ENCODE results near the gene TAB3.
"Not testable (repeated sequence)": the region's sequence is repeated elsewhere in the genome, so short reads cannot be mapped to it uniquely, and the experiment has no call there.

The TAB3 gene

DNA sequence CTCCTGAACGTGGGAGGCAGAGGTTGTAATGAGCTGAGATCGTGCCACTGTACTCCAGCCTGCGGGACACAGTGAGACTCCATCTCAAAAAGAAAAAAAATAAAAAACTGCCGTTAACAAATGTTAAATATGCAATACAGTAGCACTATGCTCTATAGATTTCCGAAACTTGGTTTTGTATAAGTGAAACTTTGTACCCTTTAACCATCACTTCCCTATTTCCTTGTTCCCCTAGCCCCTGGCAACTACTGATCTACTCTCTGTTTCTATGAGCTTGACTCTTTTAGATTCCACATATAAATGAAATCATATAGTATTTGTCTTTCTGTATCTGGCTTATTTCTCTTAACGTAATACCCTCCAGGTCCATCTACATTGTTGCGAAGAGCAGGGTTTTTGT, 74.1 kb downstream of the TAB3 start:
- no peak for DNase-seq (ENCODE audit: low spot score in 2 of 2)
- Mint-ChIP-seq H3K4me1 (no peaks in the 10 kb centered on the region), H3K4me3 (no peak overlapping the region), H3K9me3 (no peaks in the 10 kb centered on the region), H3K27ac (no peak overlapping the region), H3K36me3 (no peaks in the 10 kb centered on the region)
- ATAC-seq = no peak

DNA sequence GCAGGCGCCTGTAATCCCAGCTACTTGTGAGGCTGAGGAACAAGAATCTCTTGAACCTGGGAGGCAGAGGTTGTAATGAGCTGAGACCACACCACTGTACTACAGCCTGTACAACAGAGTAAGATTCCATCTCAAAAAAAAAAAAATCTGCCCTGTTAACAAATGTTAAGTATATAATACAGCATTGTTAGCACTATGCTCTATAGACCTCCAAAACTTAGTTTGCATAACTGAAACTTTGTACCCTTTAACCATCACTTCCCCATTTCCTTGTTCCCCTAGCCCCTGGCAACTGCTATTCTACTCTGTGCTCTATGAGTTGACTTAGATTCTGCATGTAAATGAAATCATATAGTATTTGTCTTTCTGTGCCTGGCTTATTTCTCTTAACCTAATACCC, 76.7 kb downstream of the TAB3 start:
- no peak overlapping the region for H3K4me3 Mint-ChIP-seq
- H3K9me3 Mint-ChIP-seq = no peaks in the 10 kb centered on the region
- DNase-seq (ENCODE audit: low spot score in 2 of 2) (no peak), ATAC-seq (no peak)
- no peak overlapping the region for H3K27ac Mint-ChIP-seq
- no peaks in the 10 kb centered on the region for H3K4me1 Mint-ChIP-seq
- H3K36me3 Mint-ChIP-seq = no peaks in the 10 kb centered on the region

DNA sequence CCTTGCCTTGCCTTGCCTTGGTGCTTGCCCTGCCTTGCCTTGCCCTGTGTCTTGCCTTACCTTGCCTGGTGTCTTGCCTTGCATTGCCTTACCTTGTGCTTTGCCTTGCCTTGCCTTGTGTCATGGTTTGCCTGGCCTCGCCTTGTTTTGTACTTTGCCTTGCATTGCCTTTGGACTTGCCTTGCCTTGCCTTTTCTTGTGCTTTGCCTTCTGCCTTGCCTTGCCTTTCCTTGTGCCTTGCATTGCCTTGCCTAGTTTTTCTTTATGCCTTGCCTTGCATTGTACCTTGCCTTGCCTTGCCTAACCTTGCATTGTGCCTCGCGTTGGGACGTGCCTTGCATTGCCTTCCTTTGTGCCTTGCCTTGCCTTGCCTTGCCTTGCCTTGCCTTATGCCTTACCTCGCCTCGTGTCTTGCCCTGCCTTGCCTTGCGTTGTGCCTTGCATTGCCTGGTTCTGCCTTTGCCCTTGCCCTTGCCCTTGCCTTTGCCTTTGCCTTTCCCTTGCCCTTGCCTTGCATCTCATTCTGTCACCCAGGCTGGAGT, 82.8 kb downstream of the TAB3 start:
- Mint-ChIP-seq H3K36me3 (no peaks in the 10 kb centered on the region), H3K4me3 (no peak overlapping the region), H3K27ac (no peak overlapping the region), H3K9me3 (no peaks in the 10 kb centered on the region), H3K4me1 (no peaks in the 10 kb centered on the region)
- no peak for ATAC-seq
- DNase-seq (ENCODE audit: low spot score in 2 of 2) = no peak

DNA sequence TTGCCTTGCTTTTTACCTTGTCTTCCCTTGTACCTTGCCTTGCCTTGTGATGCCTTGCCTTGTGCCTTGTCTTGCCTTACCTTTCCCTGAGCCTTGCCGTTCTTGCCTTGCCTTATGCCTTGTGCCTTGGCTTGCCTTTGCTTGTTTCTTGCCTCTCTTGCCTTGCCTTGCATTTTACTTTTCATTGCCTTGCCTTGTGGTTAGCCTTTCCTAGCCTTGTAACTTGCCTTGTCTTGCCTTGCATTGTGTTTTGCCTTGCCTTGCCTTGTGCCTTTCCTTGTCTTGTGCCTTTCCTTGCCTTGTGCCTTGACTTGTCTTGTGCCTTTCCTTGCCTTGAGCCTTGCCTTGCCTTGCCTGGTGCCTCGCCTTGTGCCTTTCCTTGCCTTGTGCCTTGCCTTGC, 84.6 kb downstream of the TAB3 start:
- Mint-ChIP-seq H3K9me3 (no peaks in the 10 kb centered on the region), H3K4me1 (no peaks in the 10 kb centered on the region), H3K4me3 (no peak overlapping the region), H3K36me3 (no peaks in the 10 kb centered on the region), H3K27ac (no peak overlapping the region)
- DNase-seq (ENCODE audit: low spot score in 2 of 2) (no peak), ATAC-seq (no peak)

DNA sequence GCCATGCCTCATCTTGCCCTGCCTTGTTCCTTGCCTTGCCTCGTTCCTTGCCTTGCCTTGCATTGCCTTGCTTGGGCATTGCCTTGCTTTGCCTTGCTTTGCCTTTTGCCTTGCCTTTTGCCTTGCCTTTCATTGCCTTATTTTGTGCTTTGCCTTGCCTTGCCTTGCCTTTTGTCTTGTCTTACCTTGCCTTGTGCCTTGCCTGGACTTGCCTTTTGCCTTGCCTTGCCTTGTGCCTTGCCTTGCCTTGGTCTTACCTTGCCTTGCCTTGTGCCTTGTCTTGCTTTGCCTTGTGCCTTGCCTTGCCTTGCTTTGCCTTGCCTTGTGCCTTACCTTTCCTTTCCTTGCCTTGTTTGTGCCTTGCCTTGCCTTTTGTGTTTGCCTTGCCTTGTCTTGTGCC, 88.2 kb downstream of the TAB3 start:
- Mint-ChIP-seq H3K4me1 (no peaks in the 10 kb centered on the region), H3K36me3 (no peaks in the 10 kb centered on the region), H3K27ac (no peak overlapping the region), H3K9me3 (no peaks in the 10 kb centered on the region), H3K4me3 (no peak overlapping the region)
- ATAC-seq (no peak), DNase-seq (ENCODE audit: low spot score in 2 of 2) (no peak)

DNA sequence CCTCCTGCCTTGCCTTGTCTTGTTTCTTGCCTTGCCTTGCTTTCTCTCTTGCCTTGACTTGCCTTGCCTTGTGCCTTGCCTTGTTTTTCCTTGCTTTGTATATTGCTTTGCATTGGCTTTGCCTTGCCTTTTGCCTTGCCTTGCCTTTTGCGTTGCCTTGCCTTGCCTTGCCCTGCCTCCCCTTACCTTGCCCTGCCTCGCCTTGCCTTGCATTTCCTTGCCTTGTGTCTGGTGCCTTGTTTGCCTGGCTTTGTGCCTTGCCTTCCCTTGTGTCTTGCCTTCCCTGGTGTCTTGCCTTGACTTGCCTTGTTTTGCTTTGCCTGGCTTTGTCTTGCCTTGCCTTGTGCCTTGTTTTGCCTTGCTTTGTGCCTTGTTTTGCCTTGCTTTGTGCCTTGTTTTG, 89.7 kb downstream of the TAB3 start:
- DNase-seq (ENCODE audit: low spot score in 2 of 2) (no peak), ATAC-seq (no peak)
- H3K27ac Mint-ChIP-seq = no peak overlapping the region
- no peaks in the 10 kb centered on the region for H3K36me3 Mint-ChIP-seq
- no peak overlapping the region for H3K4me3 Mint-ChIP-seq
- H3K9me3 Mint-ChIP-seq = peaks cover 6% of the 10 kb centered on the region
- no peaks in the 10 kb centered on the region for H3K4me1 Mint-ChIP-seq

DNA sequence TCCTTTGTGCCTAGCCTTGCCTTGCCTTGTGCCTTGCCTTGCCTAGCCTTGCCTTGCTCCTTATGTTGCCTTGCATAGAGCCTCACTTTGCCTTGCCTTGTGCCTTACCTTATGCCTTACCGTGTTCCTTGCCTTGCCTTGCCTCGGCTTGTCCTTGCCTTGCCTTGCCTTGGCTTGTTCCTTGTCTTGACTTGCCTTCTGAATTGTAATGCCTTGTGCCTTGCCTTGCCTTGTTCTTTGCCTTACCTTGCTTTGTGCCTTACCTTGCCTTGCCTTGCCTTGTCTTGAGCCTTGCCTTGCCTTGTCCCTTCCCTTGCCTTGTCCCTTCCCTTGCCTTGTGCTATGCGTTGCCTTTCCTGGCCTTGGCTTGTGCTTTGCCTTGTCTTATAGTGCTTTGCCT, 90.2 kb downstream of the TAB3 start:
- no peak overlapping the region for H3K27ac Mint-ChIP-seq
- H3K9me3 Mint-ChIP-seq = peaks cover 6% of the 10 kb centered on the region
- ATAC-seq (no peak), DNase-seq (ENCODE audit: low spot score in 2 of 2) (no peak)
- H3K36me3 Mint-ChIP-seq = no peaks in the 10 kb centered on the region
- no peaks in the 10 kb centered on the region for H3K4me1 Mint-ChIP-seq
- no peak overlapping the region for H3K4me3 Mint-ChIP-seq

DNA sequence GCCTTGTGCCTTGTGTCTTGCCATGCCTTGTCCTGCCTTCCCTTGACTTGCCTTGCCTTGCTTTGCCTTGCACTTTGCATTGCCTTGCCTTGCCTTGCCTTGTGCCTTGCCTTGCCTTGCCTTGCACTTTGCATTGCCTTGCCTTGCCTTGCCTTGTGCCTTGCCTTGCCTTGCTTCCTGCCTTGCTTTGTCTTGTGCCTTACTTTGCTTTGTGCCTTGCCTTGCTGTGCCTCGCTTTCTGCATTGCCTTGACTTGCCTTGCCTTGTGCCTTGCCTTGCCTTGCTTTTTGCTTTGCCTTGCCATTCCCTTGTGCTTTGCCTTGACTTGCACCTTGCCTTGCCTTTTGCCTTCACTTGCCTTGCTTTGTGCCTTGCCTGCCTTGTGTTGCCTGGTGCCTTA, 91.8 kb downstream of the TAB3 start:
- not testable (repeated sequence) for DNase-seq (ENCODE audit: low spot score in 2 of 2); H3K4me1 Mint-ChIP-seq; H3K4me3 Mint-ChIP-seq; ATAC-seq; H3K27ac Mint-ChIP-seq; H3K9me3 Mint-ChIP-seq; H3K36me3 Mint-ChIP-seq

DNA sequence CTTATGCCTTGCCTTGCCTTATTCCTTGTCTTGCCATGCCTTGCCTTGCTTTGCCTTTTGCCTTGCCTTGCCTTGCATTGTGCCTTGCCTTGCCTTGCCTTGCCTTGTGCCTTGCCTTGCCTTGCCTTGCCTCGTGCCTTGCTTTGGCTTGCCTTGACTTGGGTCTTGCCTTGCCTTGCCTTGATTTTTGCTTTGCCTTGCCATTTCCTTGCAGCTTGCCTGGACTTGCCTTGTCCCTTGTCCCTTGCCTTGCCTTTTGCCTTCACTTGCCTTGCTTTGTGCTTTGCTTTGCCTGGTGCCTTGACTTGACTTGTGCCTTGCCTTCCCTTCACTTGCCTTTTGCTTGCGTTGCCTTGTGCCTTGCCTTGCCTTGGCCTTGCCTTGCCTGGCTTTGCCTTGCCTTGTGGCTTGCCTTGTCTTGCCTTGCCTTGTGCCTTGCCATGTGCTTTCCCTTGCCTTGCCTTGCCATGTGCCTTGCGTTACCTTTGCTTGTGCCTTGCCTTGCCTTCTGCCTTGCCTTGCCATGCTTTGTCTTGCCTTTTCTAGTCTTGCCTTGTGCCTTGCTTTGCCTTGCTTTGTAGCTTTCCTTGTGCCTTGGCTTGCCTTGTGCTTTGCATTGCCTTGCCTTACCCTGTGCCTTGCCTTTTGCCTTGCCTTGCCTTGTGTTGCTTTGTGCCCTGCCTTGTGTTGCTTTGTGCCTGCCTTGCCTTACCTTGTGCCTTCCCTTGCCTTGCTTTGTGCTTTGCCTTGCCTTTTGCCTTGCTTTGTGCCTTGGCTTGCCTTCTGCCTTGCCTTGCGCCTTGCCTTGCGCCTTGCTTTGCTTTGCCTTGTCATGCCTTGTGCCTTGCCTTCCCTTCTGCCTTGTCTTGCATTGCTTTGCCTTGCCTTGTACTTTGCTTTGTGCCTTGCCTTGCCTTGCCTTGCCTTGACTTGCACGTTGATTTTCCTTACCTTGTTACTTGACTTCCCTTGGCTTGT, 92.8 kb downstream of the TAB3 start:
- peaks cover 6% of the 10 kb centered on the region for H3K9me3 Mint-ChIP-seq
- DNase-seq (ENCODE audit: low spot score in 2 of 2) (no peak), ATAC-seq (no peak)
- H3K4me1 Mint-ChIP-seq = no peaks in the 10 kb centered on the region
- no peak overlapping the region for H3K27ac Mint-ChIP-seq
- H3K4me3 Mint-ChIP-seq = no peak overlapping the region
- H3K36me3 Mint-ChIP-seq = no peaks in the 10 kb centered on the region

DNA sequence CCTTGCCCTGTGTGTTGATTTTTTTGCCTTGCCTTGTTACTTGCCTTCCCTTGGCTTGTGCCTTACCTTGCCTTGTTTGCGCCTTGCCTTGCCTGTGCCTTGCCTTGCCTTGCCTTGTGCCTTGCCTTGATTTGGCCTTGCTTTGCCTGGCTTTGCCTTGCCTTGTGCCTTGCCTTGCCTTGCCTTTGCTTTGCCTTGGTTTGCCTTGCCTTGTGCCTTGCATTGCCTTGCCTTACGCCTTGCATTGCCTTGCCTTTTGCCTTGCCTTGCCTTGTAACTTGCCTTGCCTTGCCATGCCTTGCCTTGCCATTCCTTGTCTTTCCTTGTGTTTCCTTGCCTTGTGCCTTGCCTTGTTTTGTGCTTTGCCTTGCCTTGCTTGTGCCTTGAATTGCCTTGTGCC, 94.6 kb downstream of the TAB3 start:
- peaks cover 6% of the 10 kb centered on the region for H3K9me3 Mint-ChIP-seq
- ATAC-seq (no peak), DNase-seq (ENCODE audit: low spot score in 2 of 2) (no peak)
- H3K4me3 Mint-ChIP-seq = no peak overlapping the region
- no peaks in the 10 kb centered on the region for H3K4me1 Mint-ChIP-seq
- no peak overlapping the region for H3K27ac Mint-ChIP-seq
- H3K36me3 Mint-ChIP-seq = no peaks in the 10 kb centered on the region

DNA sequence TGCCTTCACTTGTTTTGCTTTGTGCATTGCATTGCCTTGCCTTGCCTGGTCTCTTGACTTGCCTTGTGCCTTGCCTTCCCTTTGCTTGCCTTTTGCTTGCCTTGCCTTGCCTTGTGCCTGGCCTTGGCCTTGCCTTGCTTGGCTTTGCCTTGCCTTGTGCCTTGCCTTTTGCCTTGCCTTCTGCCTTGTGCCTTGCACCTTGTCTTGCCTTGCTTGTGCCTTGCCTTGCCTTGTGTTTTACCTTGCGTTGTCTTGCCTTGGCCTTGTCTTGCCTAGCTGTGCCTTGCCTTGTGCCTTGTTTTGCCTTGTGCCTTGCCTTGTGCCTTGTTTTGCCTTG, 95.3 kb downstream of the TAB3 start:
- Mint-ChIP-seq H3K9me3 (peaks cover 6% of the 10 kb centered on the region), H3K4me1 (no peaks in the 10 kb centered on the region), H3K36me3 (no peaks in the 10 kb centered on the region), H3K4me3 (no peak overlapping the region), H3K27ac (no peak overlapping the region)
- no peak for ATAC-seq
- DNase-seq (ENCODE audit: low spot score in 2 of 2) = no peak

DNA sequence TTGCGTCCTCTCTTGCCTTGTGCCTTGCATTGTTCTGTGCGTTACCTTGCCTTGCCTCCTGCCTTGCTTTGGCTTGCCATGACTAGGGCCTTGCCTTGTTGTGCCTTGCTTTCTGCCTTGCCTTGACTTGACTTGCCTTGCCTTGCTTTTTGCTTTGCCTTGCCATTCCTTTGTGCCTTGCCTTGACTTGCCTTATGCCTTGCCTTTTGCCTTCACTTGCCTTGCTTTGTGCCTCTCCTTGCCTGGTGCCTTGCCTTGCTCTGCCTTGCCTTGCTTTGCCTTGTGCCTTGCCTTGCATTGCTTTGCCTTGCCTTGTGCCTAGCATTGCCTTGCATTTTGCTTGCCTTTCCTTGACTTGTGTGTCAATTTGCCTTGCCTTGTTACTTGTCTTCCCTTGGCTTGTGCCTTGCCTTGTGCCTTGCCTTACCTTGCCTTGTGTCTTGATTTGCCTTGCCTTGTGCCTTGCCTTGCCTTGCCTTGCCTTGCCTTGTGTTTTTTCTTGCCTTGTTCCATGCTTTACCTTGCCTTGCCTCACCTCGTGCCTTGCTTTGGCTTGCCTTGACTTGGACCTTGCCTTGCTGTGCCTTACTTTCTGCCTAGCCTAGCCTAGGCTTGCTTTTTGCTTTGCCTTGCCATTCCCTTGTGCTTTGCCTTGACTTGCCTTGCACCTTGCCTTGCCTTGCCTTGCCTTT, 95.8 kb downstream of the TAB3 start:
- H3K36me3 Mint-ChIP-seq = no peaks in the 10 kb centered on the region
- peaks cover 6% of the 10 kb centered on the region for H3K9me3 Mint-ChIP-seq
- ATAC-seq (no peak), DNase-seq (ENCODE audit: low spot score in 2 of 2) (no peak)
- H3K4me1 Mint-ChIP-seq = no peaks in the 10 kb centered on the region
- no peak overlapping the region for H3K4me3 Mint-ChIP-seq
- H3K27ac Mint-ChIP-seq = no peak overlapping the region

DNA sequence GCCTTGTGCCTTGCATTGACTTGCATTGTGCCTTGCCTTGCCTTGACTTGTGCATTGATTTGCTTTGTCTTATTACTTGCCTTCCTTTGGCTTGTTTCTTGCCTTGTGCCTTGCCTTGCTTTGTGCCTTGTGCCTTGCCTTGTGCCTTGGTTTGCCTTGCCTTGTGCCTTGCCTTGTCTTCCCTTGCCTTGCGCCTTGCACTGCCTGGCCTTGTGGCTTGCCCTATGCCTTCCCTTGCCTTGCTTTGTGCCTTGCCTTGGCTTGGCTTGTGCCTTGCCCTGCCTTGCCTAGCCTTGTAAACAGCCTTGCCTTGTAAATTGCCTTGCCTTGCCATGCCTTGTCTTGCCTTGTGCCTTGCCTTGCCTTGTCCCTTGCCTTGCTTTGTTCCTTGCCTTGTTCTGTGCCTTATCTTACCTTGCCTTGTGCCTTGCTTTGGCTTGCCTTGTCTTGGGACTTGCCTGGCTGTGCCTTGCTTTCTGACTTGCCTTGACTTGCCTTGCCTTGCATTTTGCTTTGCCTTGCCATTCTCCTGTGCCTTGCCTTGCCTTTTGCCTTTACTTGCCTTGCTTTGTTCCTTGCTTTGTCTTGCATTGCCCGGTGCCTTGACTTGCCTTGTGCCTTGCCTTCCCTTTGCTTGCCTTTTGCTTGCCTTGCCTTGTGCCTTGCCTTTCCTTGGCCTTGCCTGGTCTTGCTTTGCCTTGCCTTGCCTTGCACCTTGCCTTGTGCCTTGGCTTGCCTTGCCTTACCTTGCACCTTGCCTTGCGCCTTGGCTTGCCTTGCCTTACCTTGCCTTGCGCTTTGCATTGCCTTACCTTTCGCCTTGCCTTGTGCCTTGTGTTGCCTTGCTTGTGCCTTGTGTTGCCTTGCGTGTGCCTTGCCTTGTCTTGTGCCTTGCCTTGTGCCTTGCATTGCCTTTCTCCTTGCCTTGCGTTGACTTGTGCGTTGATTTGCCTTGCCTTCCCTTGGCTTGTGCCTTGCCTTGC, 97.5 kb downstream of the TAB3 start:
- ATAC-seq (no peak), DNase-seq (ENCODE audit: low spot score in 2 of 2) (no peak)
- Mint-ChIP-seq H3K4me3 (no peak overlapping the region), H3K27ac (no peak overlapping the region), H3K36me3 (no peaks in the 10 kb centered on the region), H3K9me3 (peaks cover 6% of the 10 kb centered on the region), H3K4me1 (no peaks in the 10 kb centered on the region)

DNA sequence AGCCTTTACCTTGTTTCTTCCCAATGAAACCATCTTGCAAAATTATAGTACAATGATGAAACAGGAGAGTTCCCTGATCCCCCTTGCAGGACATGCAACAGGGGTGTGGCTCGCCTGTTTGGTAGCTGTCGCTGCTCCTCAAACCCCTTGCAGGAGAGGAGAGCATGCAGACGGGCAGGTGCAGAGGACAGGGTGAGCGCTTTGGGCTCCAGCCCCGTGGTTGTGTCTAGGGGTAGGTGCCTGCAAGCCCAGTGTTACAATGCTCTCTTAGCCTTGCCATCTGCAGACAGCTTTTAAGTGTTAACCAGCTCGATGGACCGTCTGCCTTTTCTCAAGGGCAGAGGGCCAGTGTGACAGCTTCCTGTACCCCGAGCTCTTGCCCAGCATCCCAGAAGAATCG, 102.0 kb downstream of the TAB3 start:
- Mint-ChIP-seq H3K27ac (no peak overlapping the region), H3K36me3 (no peaks in the 10 kb centered on the region), H3K4me1 (peaks cover 5% of the 10 kb centered on the region), H3K4me3 (no peak overlapping the region), H3K9me3 (no peaks in the 10 kb centered on the region)
- ATAC-seq (no peak), DNase-seq (ENCODE audit: low spot score in 2 of 2) (no peak)

DNA sequence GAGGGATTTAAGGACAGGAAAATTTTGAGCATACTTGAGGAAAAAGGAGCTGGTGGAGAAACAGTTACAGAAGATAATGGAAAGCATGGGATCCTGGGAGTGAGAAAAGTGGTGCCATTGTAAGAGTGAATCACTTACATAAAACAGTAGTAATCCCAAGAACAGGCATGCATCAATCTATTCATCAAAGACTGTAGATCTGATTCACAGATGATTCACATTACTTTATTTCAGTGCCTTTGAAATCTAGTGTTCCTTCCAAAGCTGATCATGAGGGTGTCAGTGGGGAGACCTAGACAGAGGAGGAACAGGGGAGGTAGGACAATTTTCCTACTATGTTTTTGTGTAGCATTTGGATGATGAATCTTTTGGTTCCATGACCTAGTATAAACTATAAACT, 102.7 kb downstream of the TAB3 start:
- H3K9me3 Mint-ChIP-seq = no peaks in the 10 kb centered on the region
- ATAC-seq (no peak), DNase-seq (ENCODE audit: low spot score in 2 of 2) (no peak)
- H3K4me1 Mint-ChIP-seq = peaks cover 11% of the 10 kb centered on the region
- no peak overlapping the region for H3K27ac Mint-ChIP-seq
- H3K36me3 Mint-ChIP-seq = no peaks in the 10 kb centered on the region
- H3K4me3 Mint-ChIP-seq = no peak overlapping the region

All from stimulated activated effector memory CD8-positive, alpha-beta T cell treated with anti-CD3 and anti-CD28 coated beads, Interleukin-12 subunit alpha, Interleukin-12 subunit beta, amount 100 ng/mL, for 72 hours (primary cell).